Measurements from ENCODE around the gene ZNF200.

The ZNF200 gene

GRCh38 chr16:3264137-3265036 is 29.4 kb upstream of the ZNF200 start:
- peak overlapping the region; percentile 86 for H3K4me3 Mint-ChIP-seq
- H3K27ac Mint-ChIP-seq = peak overlapping the region; percentile 93
- H3K9me3 Mint-ChIP-seq = no peaks in the 10 kb centered on the region
- H3K4me1 Mint-ChIP-seq (ENCODE audit: low read depth) = peaks cover 41% of the 10 kb centered on the region
- no peaks in the 10 kb centered on the region for H3K27me3 Mint-ChIP-seq
- H3K36me3 Mint-ChIP-seq (ENCODE audit: low read depth) = peaks cover 26% of the 10 kb centered on the region

GRCh38 chr16:3262517-3262916 is 27.6 kb upstream of the ZNF200 start:
- H3K36me3 Mint-ChIP-seq (ENCODE audit: low read depth) = peaks cover 16% of the 10 kb centered on the region
- H3K9me3 Mint-ChIP-seq = no peaks in the 10 kb centered on the region
- peaks cover 41% of the 10 kb centered on the region for H3K4me1 Mint-ChIP-seq (ENCODE audit: low read depth)
- H3K27ac Mint-ChIP-seq = peak overlapping the region; percentile 65
- no peaks in the 10 kb centered on the region for H3K27me3 Mint-ChIP-seq
- H3K4me3 Mint-ChIP-seq = peak overlapping the region; percentile 86

- peaks cover 18% of the 10 kb centered on the region for H3K4me1 Mint-ChIP-seq (ENCODE audit: low read depth)
- peaks cover 5% of the 10 kb centered on the region for H3K27me3 Mint-ChIP-seq
- H3K36me3 Mint-ChIP-seq (ENCODE audit: low read depth) = peaks cover 2% of the 10 kb centered on the region
- H3K9me3 Mint-ChIP-seq = no peaks in the 10 kb centered on the region
- no peak overlapping the region for H3K27ac Mint-ChIP-seq
- H3K4me3 Mint-ChIP-seq = no peak overlapping the region
Measured at GRCh38 chr16:3259836-3260235, 24.9 kb upstream of the ZNF200 start.

GRCh38 chr16:3256866-3257465 is 22.0 kb upstream of the ZNF200 start:
- no peak overlapping the region for H3K27ac Mint-ChIP-seq
- H3K27me3 Mint-ChIP-seq = peaks cover 8% of the 10 kb centered on the region
- H3K36me3 Mint-ChIP-seq (ENCODE audit: low read depth) = no peaks in the 10 kb centered on the region
- H3K4me1 Mint-ChIP-seq (ENCODE audit: low read depth) = no peaks in the 10 kb centered on the region
- H3K4me3 Mint-ChIP-seq = no peak overlapping the region
- H3K9me3 Mint-ChIP-seq = no peaks in the 10 kb centered on the region

GRCh38 chr16:3256146-3256865 is 21.3 kb upstream of the ZNF200 start, which contains the start of gene MEFV:
Gene MEFV, minus strand, starts transcription at chr16:3256633. Its CDS starts 46 bp downstream, at chr16:3256587.
- no peaks in the 10 kb centered on the region for H3K36me3 Mint-ChIP-seq (ENCODE audit: low read depth)
- H3K4me3 Mint-ChIP-seq = no peak within 1 kb of the TSS
- H3K9me3 Mint-ChIP-seq = no peaks in the 10 kb centered on the region
- H3K4me1 Mint-ChIP-seq (ENCODE audit: low read depth) = no peaks in the 10 kb centered on the region
- H3K27me3 Mint-ChIP-seq = peaks cover 8% of the 10 kb centered on the region
- no peak within 1 kb of the TSS for H3K27ac Mint-ChIP-seq

GRCh38 chr16:3254309-3254708 is 19.4 kb upstream of the ZNF200 start:
- Mint-ChIP-seq H3K27ac (no peak overlapping the region), H3K9me3 (no peaks in the 10 kb centered on the region), H3K4me1 (ENCODE audit: low read depth) (no peaks in the 10 kb centered on the region), H3K4me3 (no peak overlapping the region), H3K27me3 (peaks cover 8% of the 10 kb centered on the region), H3K36me3 (ENCODE audit: low read depth) (no peaks in the 10 kb centered on the region)

GRCh38 chr16:3252967-3253366 is 18.0 kb upstream of the ZNF200 start:
- Mint-ChIP-seq H3K4me1 (ENCODE audit: low read depth) (no peaks in the 10 kb centered on the region), H3K36me3 (ENCODE audit: low read depth) (no peaks in the 10 kb centered on the region), H3K27me3 (peaks cover 8% of the 10 kb centered on the region), H3K27ac (no peak overlapping the region), H3K4me3 (no peak overlapping the region), H3K9me3 (no peaks in the 10 kb centered on the region)

GRCh38 chr16:3249451-3249850 is 14.5 kb upstream of the ZNF200 start:
- no peak overlapping the region for H3K27ac Mint-ChIP-seq
- H3K36me3 Mint-ChIP-seq (ENCODE audit: low read depth) = no peaks in the 10 kb centered on the region
- H3K27me3 Mint-ChIP-seq = peaks cover 3% of the 10 kb centered on the region
- no peaks in the 10 kb centered on the region for H3K4me1 Mint-ChIP-seq (ENCODE audit: low read depth)
- H3K4me3 Mint-ChIP-seq = no peak overlapping the region
- no peaks in the 10 kb centered on the region for H3K9me3 Mint-ChIP-seq

GRCh38 chr16:3249020-3249419 is 14.1 kb upstream of the ZNF200 start:
- Mint-ChIP-seq H3K27ac (no peak overlapping the region), H3K4me3 (no peak overlapping the region), H3K27me3 (peaks cover 3% of the 10 kb centered on the region)

GRCh38 chr16:3248596-3248995 is 13.6 kb upstream of the ZNF200 start:
- peaks cover 4% of the 10 kb centered on the region for H3K4me1 Mint-ChIP-seq (ENCODE audit: low read depth)
- no peak overlapping the region for H3K4me3 Mint-ChIP-seq
- H3K36me3 Mint-ChIP-seq (ENCODE audit: low read depth) = no peaks in the 10 kb centered on the region
- H3K9me3 Mint-ChIP-seq = no peaks in the 10 kb centered on the region
- no peak overlapping the region for H3K27ac Mint-ChIP-seq
- peaks cover 3% of the 10 kb centered on the region for H3K27me3 Mint-ChIP-seq

More at GRCh38 chr16:3249020-3249419, 14.1 kb upstream of the ZNF200 start:
- H3K4me1 Mint-ChIP-seq (ENCODE audit: low read depth) = peaks cover 2% of the 10 kb centered on the region
- H3K9me3 Mint-ChIP-seq = no peaks in the 10 kb centered on the region
- H3K36me3 Mint-ChIP-seq (ENCODE audit: low read depth) = no peaks in the 10 kb centered on the region

- H3K4me1 Mint-ChIP-seq (ENCODE audit: low read depth) = peaks cover 4% of the 10 kb centered on the region
- no peaks in the 10 kb centered on the region for H3K9me3 Mint-ChIP-seq
- no peak overlapping the region for H3K27ac Mint-ChIP-seq
- no peaks in the 10 kb centered on the region for H3K36me3 Mint-ChIP-seq (ENCODE audit: low read depth)
- no peak overlapping the region for H3K4me3 Mint-ChIP-seq
- H3K27me3 Mint-ChIP-seq = peaks cover 3% of the 10 kb centered on the region
Measured at GRCh38 chr16:3246876-3247275, 11.9 kb upstream of the ZNF200 start.

GRCh38 chr16:3246002-3246401 is 11.0 kb upstream of the ZNF200 start:
- no peak overlapping the region for H3K4me3 Mint-ChIP-seq
- no peak overlapping the region for H3K27ac Mint-ChIP-seq
- no peaks in the 10 kb centered on the region for H3K9me3 Mint-ChIP-seq
- H3K4me1 Mint-ChIP-seq (ENCODE audit: low read depth) = peaks cover 4% of the 10 kb centered on the region
- H3K27me3 Mint-ChIP-seq = peaks cover 3% of the 10 kb centered on the region
- no peaks in the 10 kb centered on the region for H3K36me3 Mint-ChIP-seq (ENCODE audit: low read depth)

- Mint-ChIP-seq H3K27me3 (peaks cover 3% of the 10 kb centered on the region), H3K36me3 (ENCODE audit: low read depth) (no peaks in the 10 kb centered on the region), H3K4me1 (ENCODE audit: low read depth) (peaks cover 4% of the 10 kb centered on the region), H3K9me3 (no peaks in the 10 kb centered on the region), H3K27ac (no peak overlapping the region), H3K4me3 (no peak overlapping the region)
Measured at GRCh38 chr16:3243882-3244281, 8.9 kb upstream of the ZNF200 start.

GRCh38 chr16:3242709-3243108 is 7.8 kb upstream of the ZNF200 start:
- H3K4me1 Mint-ChIP-seq (ENCODE audit: low read depth) = peaks cover 4% of the 10 kb centered on the region
- H3K36me3 Mint-ChIP-seq (ENCODE audit: low read depth) = no peaks in the 10 kb centered on the region
- H3K4me3 Mint-ChIP-seq = no peak overlapping the region
- H3K27ac Mint-ChIP-seq = no peak overlapping the region
- H3K9me3 Mint-ChIP-seq = no peaks in the 10 kb centered on the region
- H3K27me3 Mint-ChIP-seq = peaks cover 3% of the 10 kb centered on the region

GRCh38 chr16:3241761-3242160 is 6.8 kb upstream of the ZNF200 start:
- no peak overlapping the region for H3K27ac Mint-ChIP-seq
- H3K4me1 Mint-ChIP-seq (ENCODE audit: low read depth) = peaks cover 4% of the 10 kb centered on the region
- H3K9me3 Mint-ChIP-seq = no peaks in the 10 kb centered on the region
- H3K36me3 Mint-ChIP-seq (ENCODE audit: low read depth) = no peaks in the 10 kb centered on the region
- H3K4me3 Mint-ChIP-seq = no peak overlapping the region
- peaks cover 3% of the 10 kb centered on the region for H3K27me3 Mint-ChIP-seq
